NK-92 treated with Interleukin-12 subunit alpha and Interleukin-12 subunit beta, amount 100 ng/mL, for 24 hours (cell line): ENCODE measurements around the gene TFDP1.

Experiments
- DNase-seq: peaks from one replicate; lab custom pipeline; 2025; lab: John Stamatoyannopoulos, UW

Gene TFDP1

GRCh38 chr13:113598481-113598880 lies 13.9 kb downstream of the TFDP1 start:
- no peak for DNase-seq

DNA sequence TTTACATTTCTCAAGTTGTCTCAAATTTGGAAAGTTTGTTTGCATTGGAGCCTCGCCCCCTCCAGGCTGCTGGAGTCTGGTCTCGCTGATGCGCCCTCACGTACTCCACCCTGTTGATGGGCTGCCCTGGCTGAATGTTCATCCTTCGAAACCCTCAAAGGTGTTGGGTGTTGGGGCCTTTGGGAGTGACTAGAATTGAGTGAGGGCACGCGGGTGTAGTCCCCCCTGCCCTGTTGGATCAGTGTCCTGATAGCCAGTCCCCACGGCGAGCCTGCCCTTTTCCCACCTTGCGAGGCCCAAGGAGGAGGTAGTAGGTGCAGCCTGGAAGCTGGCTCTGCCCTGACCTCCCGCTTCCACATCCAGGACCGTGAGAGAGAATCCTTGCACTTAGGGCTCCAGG lies 14.8 kb downstream of the TFDP1 start:
- DNase-seq = no peak

GRCh38 chr13:113601166-113602070 lies 16.9 kb downstream of the TFDP1 start:
- no peak for DNase-seq

DNA sequence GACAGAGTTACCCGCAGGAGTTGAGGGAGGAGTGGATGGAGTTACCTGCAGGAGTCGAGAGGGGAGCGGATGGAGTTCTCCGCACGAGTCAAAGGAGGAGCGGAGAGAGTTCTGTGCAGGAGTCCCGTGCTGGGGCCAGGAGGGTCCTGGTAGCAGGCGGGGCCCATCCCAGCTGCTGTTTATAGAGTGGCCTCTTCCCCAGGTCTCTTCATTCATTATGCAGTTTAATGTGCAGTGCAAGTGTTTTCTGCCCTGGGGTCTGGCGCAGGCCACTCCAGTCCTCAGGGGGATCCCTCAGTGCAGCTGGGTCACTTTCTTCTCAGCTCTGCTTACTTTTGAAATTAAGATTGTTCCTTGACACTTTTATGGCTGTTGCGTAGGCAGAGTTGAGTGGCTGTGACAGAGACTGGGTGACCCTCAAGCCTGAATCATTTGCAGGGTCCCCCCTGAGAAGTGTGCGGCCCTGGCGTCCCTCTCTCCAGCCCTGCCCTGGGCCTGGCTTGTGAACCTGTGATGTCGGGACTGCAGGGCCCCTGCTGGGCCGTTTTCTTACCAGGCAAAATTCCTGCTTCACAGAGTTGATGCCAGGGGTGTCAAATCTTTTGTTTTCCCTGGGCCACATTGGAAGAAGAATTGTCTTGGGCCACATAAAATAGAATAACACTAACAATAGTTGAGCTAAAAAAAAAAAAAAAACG lies 17.9 kb downstream of the TFDP1 start:
- DNase-seq = no peak

- no peak for DNase-seq
These were observed 18.7 kb downstream of the TFDP1 start for GRCh38 chr13:113603116-113603710.

- no peak for DNase-seq
These were observed 19.6 kb downstream of the TFDP1 start for GRCh38 chr13:113604186-113604585.

DNA sequence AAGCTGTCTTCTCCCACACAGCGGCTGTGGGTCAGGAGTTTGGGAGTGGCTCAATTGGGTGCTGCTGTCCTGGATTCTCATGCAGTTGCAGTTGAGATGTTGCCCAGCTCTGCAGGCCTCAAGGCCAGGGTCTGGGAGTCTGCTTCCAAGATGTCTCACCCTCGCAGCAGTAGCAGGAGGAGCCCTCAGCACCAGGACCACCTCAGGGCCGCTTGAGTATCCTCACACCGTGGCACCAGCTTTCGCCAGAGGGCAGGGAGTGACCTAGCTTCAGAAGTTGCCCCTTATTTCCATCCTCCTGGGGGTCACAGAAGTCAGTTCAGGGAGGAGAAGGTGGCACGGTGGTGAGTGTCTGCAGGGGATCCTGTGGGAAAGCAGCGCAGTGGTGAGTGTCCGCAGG lies 20.9 kb downstream of the TFDP1 start:
- DNase-seq = no peak

- no peak for DNase-seq
These were observed 21.4 kb downstream of the TFDP1 start for GRCh38 chr13:113605866-113606438.

GRCh38 chr13:113607056-113607888 lies 22.7 kb downstream of the TFDP1 start:
- no peak for DNase-seq

DNA sequence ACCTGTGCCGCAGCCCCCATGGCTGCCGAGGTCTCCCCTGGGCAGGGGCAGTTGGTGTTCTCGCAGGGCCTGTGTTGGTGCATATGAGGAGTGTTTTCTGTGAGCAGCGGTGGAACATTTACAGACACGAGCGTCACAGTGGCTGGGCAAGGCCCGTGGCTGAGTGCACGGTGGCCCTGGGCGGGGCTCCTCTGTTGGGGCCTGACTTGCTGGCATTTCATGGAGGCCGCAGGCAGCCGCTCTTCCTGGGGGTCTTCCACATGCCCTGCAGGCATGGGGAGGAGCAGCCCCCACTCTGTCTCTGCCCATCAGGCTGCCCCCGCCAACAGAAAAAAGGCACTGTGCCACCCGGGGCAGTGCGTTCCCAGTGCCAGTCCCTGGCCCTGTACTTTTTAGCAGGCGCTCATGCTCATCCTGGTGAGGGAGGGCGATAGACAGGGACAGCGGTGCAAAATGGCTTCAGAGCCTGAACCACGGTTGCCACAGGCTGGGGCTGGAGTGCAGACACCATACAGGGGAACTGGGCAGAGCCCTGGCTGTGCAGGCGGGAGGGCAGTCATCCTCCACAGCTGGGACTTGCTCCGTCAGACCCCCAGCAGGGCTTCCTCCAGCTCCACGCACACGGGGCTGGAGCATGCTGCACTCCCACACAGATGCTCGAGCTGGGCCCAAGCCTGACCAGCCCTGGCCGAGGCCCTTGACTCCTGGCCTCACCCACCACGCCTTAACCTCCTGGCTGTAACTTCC lies 23.5 kb downstream of the TFDP1 start:
- no peak for DNase-seq

DNA sequence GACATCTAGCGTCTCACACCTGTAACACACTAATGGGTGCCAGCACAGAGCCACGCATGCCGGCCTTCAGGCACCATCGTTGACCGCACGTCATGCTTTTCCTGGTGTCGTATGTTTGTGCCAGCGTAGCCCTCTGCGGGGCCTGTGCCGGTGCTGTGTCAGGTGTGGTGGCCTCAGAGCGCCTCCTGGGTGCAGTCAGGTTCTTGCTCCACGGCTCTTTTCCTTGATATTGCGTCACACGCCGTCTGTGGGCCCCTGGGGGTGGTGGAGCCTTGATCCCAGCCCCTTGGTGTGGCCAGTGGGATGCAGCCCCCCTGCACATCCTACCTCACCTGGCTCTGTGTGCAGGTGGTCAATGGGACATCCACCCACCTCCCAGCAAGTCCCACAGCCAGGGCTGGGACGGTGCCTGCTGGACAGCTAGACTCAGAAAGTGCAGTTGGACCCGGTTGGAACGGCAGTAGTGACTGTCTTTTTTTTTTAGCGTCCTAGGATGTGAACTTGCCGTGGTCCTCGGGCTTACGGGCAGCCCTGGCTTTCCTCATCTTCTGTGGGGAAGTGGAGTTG lies 24.5 kb downstream of the TFDP1 start:
- DNase-seq = no peak

- DNase-seq = no peak
These were observed 25.1 kb downstream of the TFDP1 start for GRCh38 chr13:113609616-113610015.

DNA sequence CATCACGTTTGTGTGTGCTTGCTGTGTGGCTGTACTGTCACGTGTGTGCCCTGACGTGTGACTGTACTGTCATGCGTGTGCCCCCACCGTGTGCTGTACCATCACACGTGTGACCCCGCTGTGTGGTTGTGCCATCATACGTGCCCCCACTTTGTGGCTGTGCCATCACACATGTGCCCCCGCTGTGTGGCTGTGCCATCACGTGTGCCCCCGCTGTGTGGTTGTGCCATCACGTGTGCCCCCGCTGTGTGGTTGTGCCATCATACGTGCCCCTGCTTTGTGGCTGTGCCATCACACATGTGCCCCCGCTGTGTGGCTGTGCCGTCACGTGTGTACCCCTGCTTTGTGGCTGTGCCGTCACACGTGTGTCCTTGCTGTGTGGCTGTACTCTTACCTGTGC lies 25.7 kb downstream of the TFDP1 start:
- DNase-seq = no peak

DNA sequence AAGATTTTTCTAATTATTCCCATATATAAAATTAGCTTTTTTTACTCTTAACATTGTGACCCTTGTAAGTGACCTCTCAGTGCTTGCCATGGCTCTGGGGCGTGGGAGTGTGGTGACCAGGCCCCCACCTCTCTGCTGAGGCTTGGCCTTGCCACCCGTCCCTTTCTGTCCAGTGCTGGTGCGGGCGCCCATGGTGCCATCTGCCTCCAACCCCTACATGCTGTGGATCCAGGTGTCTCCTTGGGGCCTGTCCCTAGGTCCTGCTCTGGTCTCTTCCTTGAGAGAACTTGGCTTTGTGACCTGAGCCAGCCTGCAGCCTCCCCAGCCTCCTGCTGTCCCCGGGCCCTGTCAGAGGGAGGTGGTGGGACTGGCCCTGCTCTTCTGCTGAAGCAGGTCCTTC lies 27.4 kb downstream of the TFDP1 start:
- no peak for DNase-seq

GRCh38 chr13:113612607-113613006 lies 28.1 kb downstream of the TFDP1 start:
- DNase-seq = no peak

DNA sequence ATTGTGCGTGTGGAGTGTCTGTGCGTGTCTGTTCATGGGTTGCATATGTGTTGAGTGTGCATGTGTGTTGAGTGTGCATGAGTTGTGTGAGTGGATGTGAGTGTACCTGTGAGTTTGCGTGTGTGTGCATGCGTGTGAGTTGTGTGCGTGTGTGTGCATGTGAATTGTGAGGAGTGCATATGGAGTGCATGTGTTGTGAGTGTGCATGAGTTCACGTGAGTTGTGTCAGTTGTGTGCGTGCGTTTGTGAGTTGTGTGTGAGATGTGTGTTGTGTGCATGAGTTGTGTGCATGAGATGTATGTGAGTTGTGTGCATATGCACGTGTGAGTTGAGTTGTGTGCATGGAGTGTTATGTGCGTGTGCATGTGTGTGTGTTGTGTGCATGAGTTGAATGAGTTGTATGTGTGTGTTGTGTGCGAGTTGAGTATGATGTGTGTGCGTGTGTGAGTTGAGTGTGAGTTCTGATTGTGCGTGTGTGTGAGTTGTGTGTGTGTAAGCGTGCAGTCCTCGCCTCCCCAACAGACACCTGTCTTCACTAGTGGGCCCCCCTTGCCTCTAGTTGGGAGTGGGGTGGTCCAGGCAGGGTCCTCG lies 29.3 kb downstream of the TFDP1 start:
- DNase-seq = no peak

DNA sequence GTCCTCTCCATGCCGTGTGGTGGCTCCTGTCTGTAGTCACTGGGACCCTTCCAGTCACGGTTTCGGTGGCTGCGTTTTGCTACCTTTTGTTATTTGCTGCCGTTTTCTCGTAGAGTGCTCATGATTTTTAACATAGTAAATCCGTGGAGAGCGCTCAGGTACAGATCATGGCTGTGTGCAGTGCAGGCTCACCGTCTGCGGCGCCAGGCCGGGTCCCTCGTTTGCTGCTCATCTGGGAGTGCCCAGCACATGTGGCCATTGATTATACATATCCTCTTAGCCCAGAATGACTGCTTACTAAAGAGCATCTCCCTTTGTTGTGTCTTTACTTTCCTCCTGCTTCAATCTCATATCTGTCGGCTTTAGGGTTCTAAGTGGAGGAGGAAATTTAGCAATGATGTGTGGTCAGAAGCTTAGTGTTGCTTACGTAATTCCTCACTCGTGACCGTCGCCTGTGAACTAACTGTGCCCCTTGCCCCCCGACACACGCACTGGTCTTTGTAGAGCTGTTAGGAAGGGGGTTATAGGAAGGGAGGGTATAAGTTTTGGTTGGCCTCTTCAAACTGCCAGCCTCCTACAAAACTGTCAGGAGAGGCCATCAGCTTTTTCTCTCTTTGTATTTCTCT lies 31.8 kb downstream of the TFDP1 start:
- DNase-seq = no peak

- DNase-seq = no peak
These were observed 32.6 kb downstream of the TFDP1 start for GRCh38 chr13:113616991-113617749.

DNA sequence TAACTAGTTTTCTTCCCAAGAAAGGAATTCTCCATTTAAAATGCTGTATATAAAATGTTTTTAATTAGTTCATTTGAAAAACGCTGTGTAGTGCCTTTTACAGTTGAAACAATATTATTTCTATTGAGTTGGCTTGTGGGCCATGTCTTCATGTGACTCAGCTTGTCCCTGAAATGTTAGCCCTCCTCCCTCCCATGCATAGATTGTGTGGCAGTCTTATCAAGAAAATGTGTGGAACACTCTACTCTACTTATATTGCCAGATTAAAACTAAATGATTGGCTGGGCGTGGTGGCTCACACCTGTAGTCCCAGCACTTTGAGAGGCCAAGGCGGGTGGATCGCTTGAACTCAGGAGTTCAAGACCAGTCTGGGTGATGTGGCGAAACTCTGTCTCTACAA lies 33.4 kb downstream of the TFDP1 start:
- DNase-seq = no peak
